Choroid plexus epithelial cell (primary cell): ENCODE measurements around the gene DPP6.

Experiments
- DNase-seq: peaks from one replicate; pipeline ENCODE4 v3.0.0-alpha.2; 2010; ENCODE audit warnings: low read depth
- H3K4me3 ChIP-seq: 2 replicates; pipeline ENCODE4 v1.5.1; 2011; ENCODE audit warnings: low read depth, mild to moderate bottlenecking, control low read depth, low read length, moderate library complexity
- CTCF ChIP-seq: conservative IDR thresholded peaks from 2 replicates; pipeline ENCODE4 v1.5.1; 2011; ENCODE audit warnings: low read depth, mild to moderate bottlenecking, control low read depth, inconsistent platforms, low read length, moderate library complexity

The DPP6 gene

GRCh38 chr7:154709840-154710520 is 657.8 kb downstream of the DPP6 start:
- H3K4me3 ChIP-seq, result no peak overlapping the region
- TF ChIP-seq CTCF, result no peak
- no peak for DNase-seq

DNA sequence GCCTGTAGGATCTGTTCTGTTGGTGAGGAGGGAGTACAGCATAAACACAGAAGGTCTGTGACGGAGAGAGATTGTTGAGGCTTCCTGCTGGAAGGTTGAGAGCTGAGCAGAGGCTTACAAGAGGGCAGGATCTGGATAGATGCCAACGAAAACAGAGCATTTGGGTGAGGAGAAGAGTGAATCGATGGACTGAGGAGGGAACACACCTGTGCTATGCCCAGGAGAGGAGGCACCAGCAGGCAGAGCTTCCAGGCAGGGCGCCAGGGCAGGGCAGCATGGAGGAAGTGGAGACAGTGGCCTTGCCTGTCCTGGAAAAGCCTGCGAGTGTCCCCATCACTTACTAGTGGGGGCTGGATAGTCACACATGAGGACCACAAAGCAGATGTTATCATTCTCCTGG is 667.8 kb downstream of the DPP6 start:
- no peak overlapping the region for H3K4me3 ChIP-seq
- DNase-seq, result no peak
- TF ChIP-seq CTCF, result no peak

DNA sequence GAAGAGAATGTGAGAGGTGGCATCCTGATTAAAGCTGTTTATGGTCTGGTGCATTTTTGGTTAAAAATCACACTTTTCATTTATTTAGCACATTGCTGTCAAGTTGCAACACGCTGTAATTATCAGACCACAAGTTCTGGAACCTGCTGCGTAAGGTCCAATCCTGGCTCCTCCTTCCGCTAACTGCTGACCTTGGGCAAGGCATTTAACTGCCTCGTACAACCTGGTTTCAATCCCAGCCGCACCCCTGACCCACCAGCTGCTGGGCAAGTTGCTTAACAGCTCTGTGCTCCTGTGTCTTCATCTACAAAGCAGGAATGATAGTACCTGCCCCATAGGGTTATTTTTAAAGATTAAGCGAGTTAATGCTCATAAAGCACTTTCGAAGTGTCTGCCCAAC is 668.9 kb downstream of the DPP6 start:
- no peak for TF ChIP-seq CTCF

DNA sequence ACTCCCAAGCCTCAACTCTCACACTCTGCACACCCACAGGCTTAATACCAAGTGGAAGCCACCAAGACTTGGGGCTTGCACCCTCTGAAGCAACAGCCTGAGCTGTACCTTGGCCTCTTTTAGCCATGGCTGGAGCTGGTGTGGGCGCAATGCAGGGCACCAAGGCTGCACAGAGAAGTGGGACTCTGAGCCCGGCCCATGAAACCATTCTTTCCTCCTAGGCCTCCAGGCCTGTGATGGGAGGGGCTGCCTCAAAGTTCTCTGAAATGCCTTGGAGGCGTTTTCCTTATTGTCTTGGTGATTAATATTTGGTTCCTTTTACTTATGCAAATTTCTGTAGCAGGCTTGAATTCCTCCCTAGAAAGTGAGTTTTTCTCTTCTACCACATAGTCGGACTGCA is 674.2 kb downstream of the DPP6 start:
- TF ChIP-seq CTCF, result no peak
- no peak for DNase-seq
- H3K4me3 ChIP-seq, result no peak overlapping the region

More for the DNA sequence above, 668.9 kb downstream of the DPP6 start:
- DNase-seq, result no peak
- no peak overlapping the region for H3K4me3 ChIP-seq

- no peak overlapping the region for H3K4me3 ChIP-seq
- DNase-seq, result no peak
- no peak for TF ChIP-seq CTCF
These were observed 676.9 kb downstream of the DPP6 start for GRCh38 chr7:154729056-154729455.

DNA sequence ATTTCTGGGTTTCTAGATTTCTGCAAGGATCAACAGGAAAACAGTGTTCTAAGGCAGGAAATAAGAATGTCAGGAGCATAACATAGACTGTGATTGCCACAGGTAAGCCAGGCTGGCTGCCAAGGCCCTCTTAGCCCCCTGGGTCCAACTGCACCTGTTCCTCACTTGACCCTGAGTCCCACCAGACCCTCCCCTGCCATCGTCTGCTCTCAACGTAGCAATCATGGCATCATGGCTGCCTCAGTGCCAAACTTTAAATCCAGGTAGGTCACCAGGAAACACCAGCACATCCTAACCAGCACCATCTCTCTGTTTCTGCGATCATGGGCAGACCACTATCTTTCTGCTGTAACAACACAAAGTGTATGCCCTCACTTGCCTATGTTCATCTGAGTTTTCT is 683.6 kb downstream of the DPP6 start:
- TF ChIP-seq CTCF, result no peak
- DNase-seq, result no peak
- H3K4me3 ChIP-seq, result no peak overlapping the region

DNA sequence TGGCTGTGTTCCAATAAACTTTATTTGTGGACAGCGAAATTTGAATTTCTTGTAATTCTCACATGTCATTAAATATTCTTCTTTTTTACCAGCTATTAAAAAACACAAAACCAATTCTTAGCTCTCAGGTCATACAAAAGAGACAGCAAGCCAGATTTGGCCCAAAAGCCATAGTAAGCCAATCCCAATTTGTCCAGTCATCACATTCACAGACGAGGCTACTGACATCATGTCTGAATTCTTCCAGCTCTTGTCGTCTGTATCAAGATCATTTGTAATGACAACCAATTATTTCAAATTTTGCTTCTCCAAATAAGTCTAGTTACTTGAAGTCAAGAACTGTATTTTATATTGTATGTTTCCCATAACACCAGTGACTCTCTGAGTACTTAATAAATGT is 684.2 kb downstream of the DPP6 start:
- no peak for TF ChIP-seq CTCF

More for the DNA sequence above, 684.2 kb downstream of the DPP6 start:
- DNase-seq, result no peak
- H3K4me3 ChIP-seq, result no peak overlapping the region
